Ovary (tissue), 3 donors: ENCODE data around the gene ARHGAP28.

Experiments
- CTCF ChIP-seq, 3 donors: fragments of 450-650 bp in 2 of 3; fragments of 200-600 bp in 1 of 3; IDR thresholded peaks; one replicate each; pipeline versions ENCODE4 v1.5.1 to v1.8.0; 2016 to 2022; ENCODE audit warnings: antibody characterized with exemption in 3 of 3, mild to moderate bottlenecking in 1 of 3
- POLR2A ChIP-seq: fragments of 450-650 bp; IDR thresholded peaks from one replicate; pipeline ENCODE4 v1.6.1; 2017; ENCODE audit warnings: antibody characterized with exemption, mild to moderate bottlenecking, moderate library complexity
- donor health status: DM: no; HTN: no; CAD: no.

GRCh38 chr18:6741786-6742185 is 12.3 kb downstream of the ARHGAP28 start:
- no peak for TF ChIP-seq CTCF (IDR thresholded peaks at IDR 0.05)
- no peak for TF ChIP-seq POLR2A
